Measurements from ENCODE around the gene MCCC2. TPM values are rescaled to one million over a fixed set of nuclear protein-coding genes. Genes with fewer than 3 reads are reported as not detected.

The MCCC2 gene
- total and polyA plus RNA-seq, 2 of the 8 experiments (the other 6 are each of a cell fraction or from before 2014, with no cell fraction given), result 71.7 to 86.6 TPM

DNA sequence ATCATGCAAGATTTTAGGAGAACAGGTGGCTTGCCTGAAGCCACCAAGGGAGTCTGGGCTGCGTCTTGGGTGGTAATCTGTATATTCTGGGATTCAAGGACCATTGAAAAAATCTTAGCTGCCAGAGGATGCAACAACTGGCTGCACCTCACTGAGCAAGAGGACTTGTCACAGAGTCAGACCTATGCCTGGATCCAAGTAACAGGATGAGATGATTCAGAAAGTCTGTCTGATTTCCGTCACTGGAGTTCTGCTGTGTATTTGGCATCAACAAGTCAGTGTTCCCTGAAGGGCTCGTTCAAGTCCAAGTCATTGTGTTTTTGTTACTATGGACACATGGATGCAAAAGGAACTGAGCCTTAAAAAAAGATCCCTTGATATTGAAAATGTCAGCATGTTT is 94.2 kb downstream of the MCCC2 start (continued):
- TF ChIP-seq NRF1 (IDR thresholded peaks at IDR 0.05; ENCODE audit: low read depth, low read length) (no peak), POLR2A (IDR thresholded peaks at IDR 0.05; ENCODE audit: control extremely low read depth in 1 of 2, low read depth in 2 of 2, low read length in 2 of 2) (no peak), SRF (IDR thresholded peaks at IDR 0.05; ENCODE audit: low read depth, low read length) (no peak), CBX8 (IDR thresholded peaks at IDR 0.05; ENCODE audit: borderline replicate concordance, low read depth, low read length) (no peak), FOSL1 (IDR thresholded peaks at IDR 0.05; ENCODE audit: insufficient read depth, low read depth, low read length) (no peak)

All from H1 (cell line).